GM19463 (cell line): Measurements from ENCODE around the gene ABCF2.
A peak's percentile ranks its signal among the peaks of the same experiment; 100 is the strongest.

ENCODE experiments used
- ATAC-seq: cut with Tn5 transposase; IDR thresholded peaks from one replicate; pipeline ENCODE4 v1.9.1; 2021; ENCODE audit warnings: mild to moderate bottlenecking, moderate library complexity; ENCODE audit not compliant: unreplicated experiment

ABCF2 gene

DNA sequence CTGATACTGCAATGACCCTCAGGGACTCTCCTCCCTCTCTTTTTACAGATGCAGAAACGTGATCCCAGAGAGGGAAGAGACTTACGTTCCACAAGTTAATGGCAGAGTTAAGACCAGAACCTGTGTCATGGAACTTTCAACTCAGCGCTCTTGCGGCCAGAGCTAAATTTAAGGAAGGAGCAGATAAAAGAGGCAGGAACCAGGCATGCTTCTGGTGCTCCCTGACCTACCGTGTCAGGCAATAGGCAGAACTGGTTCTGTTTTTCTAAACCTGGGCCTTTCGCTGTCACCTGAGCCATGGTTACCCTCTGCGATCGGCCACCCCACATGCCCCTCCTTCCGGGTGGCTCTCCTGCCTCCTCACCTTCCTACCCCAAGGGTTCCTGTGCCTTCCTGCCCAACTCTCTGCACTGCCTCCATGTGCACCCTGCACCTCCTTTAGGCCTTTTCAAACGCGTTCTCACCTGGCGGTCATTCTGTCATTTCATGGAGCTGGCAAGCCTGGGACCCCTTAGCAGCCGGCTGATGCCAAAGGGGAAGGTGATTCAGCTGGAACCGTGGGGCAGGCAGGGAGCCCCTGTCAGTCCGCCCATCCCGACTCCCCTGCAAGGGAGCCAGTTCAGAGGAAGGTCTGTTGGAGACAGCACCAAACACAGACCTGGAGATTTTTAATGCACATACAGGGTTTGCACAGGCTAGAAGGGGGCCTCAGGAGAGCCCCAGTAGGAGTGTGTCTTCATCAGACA lies 51.8 kb downstream of the ABCF2 start:
- no peak for ATAC-seq

DNA sequence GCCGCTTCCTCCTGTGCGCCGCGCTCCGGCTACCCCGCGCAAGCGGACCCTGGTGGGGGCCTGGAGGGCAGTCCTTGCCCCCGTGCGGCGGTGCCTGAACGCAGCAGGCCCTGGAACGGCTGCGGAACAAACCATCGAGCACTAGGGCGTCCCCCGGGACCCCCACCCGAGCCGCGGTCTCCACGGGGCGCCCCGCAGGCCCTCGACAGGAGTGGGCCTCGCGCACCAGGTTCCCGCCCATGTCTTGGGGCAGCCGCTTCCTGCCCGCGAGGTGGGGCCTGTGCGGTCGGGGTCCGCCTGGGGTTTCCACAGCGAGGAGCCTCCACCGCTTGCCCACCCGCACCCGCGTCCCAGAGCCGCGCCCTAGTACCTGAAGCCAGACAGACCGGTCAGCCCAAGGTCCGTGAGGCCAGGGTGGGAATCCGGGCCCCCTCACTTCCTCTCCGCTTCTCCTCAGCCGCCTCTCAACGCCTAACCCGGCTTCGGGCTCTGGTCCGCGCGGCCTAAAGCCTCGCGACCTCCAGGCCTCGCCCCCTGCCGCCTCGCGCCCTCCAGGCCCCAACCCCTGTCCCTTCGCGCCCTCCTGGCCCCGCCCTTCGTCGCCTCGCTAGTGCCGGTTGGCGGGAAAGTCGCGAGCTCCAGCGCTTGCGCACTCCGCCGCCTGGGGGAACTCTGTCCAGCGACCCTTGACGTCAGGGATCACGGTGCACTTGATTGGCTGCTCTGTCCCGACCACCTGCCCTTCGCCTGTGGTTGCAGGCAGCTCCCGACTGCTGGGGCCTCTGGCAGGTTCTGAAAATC lies 52.6 kb downstream of the ABCF2 start:
- no peak for ATAC-seq

DNA sequence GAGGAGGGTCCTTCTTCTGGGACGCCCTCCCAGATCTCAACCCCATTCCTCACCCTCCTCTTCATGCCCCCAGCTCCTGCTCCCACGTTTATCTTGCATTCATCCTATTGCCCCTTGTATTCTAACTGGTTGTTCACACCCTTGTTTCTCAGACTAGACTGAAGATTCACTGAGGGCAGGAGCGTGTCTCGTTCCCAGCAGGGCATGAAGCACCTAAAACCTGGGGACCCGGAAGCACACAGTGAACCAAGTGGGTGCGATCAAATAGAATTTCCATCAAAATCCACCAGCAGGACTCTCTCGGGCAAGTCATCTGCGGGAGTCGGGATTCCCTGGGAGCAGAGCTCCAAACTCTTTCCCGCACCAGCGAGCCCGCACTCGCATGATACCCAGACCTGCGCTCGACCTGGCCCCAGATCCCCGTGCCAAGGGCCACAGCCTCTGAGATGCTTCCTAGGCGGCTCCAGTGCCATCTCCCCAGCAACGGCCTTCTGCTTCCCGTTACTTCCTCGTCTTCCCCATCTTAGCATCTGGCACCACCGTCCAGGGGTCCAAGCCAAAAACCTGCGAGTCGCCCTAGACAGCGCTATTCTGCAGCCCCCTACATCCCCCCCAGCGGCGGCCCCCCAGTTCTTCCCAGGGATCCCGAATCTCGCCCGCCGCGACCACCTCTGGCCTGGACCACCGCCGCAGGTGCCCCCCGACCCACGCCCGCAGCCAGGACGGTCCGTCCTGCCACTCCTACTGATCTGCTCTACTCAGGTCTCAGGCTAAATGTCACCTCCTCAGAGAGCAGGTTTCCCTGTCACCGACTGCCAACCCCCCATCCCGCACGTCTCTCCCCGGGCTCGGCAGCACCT lies 53.4 kb downstream of the ABCF2 start:
- no peak for ATAC-seq

DNA sequence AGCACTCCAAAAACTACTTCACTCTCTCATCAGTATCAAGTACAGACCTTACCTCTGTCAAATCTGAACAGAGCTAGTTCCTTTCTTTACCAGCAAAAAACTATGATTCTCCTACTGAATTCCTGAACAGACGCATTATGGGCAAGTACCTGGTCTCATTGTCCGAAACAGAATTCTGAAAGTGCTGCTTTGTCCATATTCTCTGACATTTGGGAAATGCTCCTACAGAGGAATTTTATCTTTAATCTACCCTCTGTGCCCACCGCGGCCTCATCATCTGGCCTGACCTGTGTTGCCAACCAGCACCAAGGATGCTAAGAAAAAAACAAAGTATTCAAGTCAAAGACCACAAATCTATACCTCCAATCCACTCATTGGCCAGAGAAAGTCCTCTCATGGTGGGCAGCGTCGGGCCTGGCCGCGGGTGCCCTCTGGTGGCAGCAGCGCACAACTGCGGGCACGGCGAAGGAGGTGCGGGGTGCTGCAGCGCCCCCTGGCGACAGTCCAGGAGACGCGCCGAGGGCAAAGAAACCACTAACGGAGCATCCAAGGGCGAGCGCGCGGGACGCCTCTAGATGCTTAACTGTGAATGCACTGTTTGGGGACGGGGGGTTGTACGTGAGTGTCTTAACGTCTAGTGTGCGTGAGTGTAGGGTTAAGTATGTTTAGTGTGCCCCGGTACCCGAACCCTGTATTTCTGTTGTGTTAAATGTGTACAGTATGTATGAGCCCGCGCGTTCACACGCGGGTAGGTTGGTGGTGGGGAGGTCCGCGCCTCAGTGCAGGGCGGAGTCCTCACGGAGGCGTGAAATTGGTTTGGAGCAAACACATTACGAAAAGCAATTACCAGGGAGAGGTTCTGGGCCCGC lies 54.5 kb downstream of the ABCF2 start:
- peak; percentile 61 for ATAC-seq

DNA sequence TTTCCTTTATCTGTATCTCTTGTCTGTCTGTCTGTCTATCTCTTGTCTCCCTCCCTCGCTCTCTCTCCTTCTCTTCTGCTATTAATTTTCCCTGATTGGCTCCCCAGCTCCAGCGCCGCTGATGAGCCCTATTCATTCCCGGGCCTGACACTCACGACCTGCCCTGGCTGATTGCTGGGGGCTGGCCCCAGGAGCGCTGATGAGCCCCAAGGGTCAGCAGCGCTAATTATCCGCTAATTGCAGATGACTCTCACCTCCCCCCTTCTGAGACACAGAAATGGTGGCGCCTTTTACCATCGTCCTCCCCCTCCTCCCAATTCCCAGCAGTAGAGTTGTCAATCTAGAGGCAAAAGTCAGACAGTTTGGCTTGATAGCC lies 58.2 kb downstream of the ABCF2 start:
- ATAC-seq: no peak

DNA sequence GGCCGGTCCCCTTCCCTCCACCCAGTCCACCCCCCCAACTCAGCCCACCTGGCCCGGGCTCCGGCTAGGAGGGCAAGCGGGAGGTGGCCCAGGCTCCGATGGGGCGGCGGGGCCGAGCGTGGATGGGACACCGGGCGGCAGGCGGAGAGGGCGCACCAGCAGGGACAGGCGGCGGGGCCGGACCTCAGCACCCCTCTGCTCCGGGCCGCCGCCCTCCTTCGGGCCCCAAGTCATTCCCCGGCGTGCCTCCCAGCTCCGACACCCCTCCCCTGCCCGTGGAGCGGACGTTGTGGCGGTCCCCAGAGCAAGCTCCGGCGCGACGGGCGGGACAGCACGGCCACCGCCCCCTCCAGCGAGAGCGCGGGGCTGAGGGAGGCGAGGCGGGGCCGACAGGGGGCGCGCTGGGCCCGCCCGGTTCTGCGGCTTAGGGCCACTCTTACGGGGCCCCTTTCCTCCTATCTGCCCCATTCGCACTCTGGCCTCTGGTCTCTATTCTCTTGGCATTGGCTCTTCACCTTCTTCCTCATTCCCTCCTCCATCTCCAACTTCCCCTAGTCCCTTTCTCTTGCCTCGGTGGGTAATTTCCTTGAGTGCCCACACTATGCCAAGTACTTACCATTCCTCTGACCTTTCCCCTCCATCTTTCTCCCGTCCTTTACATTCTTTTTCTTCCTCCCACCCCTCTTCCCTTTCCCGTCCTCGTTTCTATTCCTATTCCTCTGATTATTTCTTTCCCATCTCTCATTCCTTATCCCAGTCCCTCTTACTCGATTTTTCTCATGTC lies 58.8 kb downstream of the ABCF2 start:
- peak; percentile 52 for ATAC-seq

DNA sequence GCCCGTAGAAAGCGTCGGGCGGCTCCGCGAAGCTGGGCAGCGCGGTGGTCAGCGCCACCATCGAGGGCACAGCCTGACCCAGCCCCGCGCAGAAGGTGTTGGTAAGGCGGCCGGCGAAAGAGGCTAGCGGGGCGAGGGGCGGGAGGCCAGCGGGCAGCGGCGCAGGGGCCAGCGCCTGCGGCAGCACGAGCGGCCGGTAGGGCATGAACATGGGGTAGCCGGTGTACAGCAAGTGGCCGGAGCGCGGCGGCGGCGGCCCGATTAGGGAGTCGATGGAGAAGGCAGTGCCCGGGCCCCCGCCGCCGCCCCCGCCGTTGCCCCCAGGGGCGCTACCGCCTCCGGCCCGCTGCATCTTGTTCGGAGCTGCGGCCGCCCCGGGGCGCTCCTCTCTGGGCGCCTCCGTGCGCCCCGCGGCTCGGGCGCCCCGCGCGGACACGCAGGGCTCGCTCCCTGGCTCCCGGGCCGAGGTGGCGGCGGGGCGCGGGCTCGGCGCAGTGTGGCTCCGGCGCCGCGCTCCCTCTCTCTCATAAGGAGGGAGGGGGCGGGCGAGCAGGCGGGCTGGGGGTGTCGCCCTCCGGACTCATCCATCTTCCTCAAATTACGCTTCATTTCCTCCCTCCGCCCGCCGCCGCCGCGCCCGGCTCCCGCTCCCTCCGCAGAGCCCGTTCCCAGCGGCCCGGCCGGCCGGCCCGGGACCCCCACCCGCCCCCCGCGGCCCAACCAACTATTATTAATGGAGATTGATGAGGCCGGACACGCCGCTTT lies 59.6 kb downstream of the ABCF2 start, which contains the start of gene GBX1:
Gene GBX1, minus strand, starts transcription at position 498 of the 765 bp plus-strand sequence. Its CDS starts 146 bp downstream, at position 352.
- no peak for ATAC-seq

DNA sequence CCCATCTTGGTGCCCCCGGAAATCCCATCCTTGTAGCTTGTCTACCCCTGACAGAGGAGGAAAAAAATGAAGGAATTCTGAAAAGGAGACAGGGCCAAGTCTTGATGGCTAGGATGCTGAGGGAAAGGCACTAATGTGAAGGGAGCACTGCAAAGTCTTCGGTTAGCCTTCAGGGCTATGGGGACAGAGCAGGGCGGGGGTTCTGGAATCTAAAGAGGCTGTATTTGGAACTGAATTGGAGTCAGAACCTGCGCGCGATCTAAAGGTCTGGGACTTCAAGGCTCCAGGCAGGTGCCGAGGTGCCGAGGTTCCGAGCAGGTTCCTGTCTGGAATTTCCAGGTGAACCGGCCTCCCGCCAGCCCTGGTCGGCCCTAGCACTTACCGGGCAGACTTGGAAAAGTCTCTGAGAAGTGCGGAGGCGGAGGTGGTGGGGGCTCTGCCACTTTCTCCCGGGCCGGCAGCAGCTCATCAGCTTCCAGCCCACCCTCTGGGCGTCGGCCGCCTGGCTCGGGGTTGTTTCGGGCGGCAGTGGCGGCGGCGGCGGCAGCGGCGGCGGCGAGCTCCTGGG lies 60.3 kb downstream of the ABCF2 start:
- no peak for ATAC-seq
